Measurements from ENCODE around the gene GSKIP. TPM values are rescaled to one million over a fixed set of nuclear protein-coding genes. Genes with fewer than 3 reads are reported as not detected.

Gene GSKIP
- total RNA-seq, 1 donor from 2014 or later = 23.7 TPM

Other genes starting within 250 kb of the GSKIP start
- not detected in 2 replicates for gene BDKRB2, start 158.7 kb upstream of the GSKIP start, total RNA-seq
- gene BDKRB1, start 107.3 kb upstream of the GSKIP start, total RNA-seq = not detected in 2 replicates
- gene ATG2B, start 185 bp upstream of the GSKIP start, total RNA-seq = 22.2 and 27.7 TPM in 2 replicates
- gene AK7, start 28.6 kb downstream of the GSKIP start, total RNA-seq = 0.39 and 0.47 TPM in 2 replicates
- gene PAPOLA, start 138.9 kb downstream of the GSKIP start, total RNA-seq = 191 and 217 TPM in 2 replicates

Measured in activated T-helper 1 cell treated with anti-CD3 and anti-CD28 coated beads, Interleukin-12 subunit alpha, Interleukin-12 subunit beta, Interleukin-2, Interleukin-4 antibody, amounts not matched to agents 30 ng/mL and 10 ng/mL and 1 ng/mL, durations not matched to agents 14 hours and 24 hours and 36 hours (primary cell).